ENCODE measurements around the gene RNF168.

DNA sequence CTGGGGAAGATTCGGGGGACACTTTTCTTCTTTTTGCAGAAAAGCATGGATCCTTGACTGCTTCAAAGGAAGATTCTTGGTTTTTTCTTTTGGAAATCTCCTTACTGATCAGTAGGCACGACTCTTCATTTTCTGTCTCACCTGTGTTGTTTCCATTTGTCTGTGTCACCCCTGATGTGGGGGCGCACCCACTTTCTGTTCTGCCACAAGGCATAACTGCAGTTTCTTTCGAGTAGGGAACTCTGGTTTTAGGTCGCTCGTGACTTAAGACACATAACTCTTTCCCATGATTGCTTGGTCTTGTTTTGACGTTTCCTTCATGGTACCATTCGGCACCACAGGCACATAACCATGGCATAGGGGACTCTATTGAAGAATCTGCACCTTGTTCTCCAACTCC is 31.3 kb downstream of the RNF168 start:
- TF ChIP-seq, protein P1, sequence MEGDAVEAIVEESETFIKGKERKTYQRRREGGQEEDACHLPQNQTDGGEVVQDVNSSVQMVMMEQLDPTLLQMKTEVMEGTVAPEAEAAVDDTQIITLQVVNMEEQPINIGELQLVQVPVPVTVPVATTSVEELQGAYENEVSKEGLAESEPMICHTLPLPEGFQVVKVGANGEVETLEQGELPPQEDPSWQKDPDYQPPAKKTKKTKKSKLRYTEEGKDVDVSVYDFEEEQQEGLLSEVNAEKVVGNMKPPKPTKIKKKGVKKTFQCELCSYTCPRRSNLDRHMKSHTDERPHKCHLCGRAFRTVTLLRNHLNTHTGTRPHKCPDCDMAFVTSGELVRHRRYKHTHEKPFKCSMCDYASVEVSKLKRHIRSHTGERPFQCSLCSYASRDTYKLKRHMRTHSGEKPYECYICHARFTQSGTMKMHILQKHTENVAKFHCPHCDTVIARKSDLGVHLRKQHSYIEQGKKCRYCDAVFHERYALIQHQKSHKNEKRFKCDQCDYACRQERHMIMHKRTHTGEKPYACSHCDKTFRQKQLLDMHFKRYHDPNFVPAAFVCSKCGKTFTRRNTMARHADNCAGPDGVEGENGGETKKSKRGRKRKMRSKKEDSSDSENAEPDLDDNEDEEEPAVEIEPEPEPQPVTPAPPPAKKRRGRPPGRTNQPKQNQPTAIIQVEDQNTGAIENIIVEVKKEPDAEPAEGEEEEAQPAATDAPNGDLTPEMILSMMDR (IDR thresholded peaks at IDR 0.05), result no peak
- TF ChIP-seq EZH2 (IDR thresholded peaks at IDR 0.05; ENCODE audit: borderline replicate concordance, insufficient read depth, low read depth, low read length, poor library complexity, severe bottlenecking), result no peak

All from B cell (primary cell).